GM12891 (cell line): ENCODE data around the gene PCDHA9.
"Not testable (repeated sequence)": the region's sequence is repeated elsewhere in the genome, so short reads cannot be mapped to it uniquely, and the experiment has no call there.

Experiments
- PAX5 ChIP-seq: IDR thresholded peaks from 2 replicates; pipeline ENCODE4 v1.6.1; 2011; ENCODE audit warnings: low read length, moderate library complexity, mild to moderate bottlenecking; ENCODE audit not compliant: insufficient read depth, severe bottlenecking
- POLR2A ChIP-seq: IDR thresholded peaks from 2 replicates; pipeline ENCODE4 v1.6.1; 2011; ENCODE audit warnings: low read depth, low read length, control low read depth
- POLR2AphosphoS5 ChIP-seq: IDR thresholded peaks from 2 replicates; pipeline ENCODE4 v1.6.1; 2011; ENCODE audit warnings: low read depth, low read length, control low read depth
- POU2F2 ChIP-seq: IDR thresholded peaks from 2 replicates; pipeline ENCODE4 v1.6.1; 2011; ENCODE audit warnings: low read depth, mild to moderate bottlenecking, control low read depth, low read length, moderate library complexity
- SPI1 ChIP-seq: IDR thresholded peaks from 2 replicates; pipeline ENCODE4 v1.6.1; 2011; ENCODE audit warnings: low read depth, low read length, control low read depth
- TAF1 ChIP-seq: IDR thresholded peaks from 2 replicates; pipeline ENCODE4 v1.6.1; 2011; ENCODE audit warnings: low read depth, low read length, control low read depth

- not testable (repeated sequence) for TF ChIP-seq POLR2A, POLR2AphosphoS5, PAX5, TAF1, SPI1, POU2F2
These were observed 13.7 kb upstream of the PCDHA9 start for GRCh38 chr5:140834439-140835008.
